ENCODE results near the gene KCNC3. TPM values are rescaled to one million over a fixed set of nuclear protein-coding genes. Genes with fewer than 3 reads are reported as not detected.

The KCNC3 gene
- polyA plus RNA-seq (ENCODE audit: insufficient read length in 3 of 3): 10 to 100 TPM; 35.0 to 71.8 (median 41.6) TPM
- long read RNA-seq, donor 1: 0 reads
- long read RNA-seq, donor 2: 0 reads
- long read RNA-seq, donor 3: 0 reads
- long read RNA-seq, donor 4: 0 reads
- long read RNA-seq, donor 5, partial matches to known transcripts: 14 of 15 reads
- long read RNA-seq, donor 5, other reads (novel, unspliced or antisense): 0 of 15 reads
- long read RNA-seq, donor 6, partial matches to known transcripts: 10 of 11 reads
- long read RNA-seq, donor 6, other reads (novel, unspliced or antisense): 0 of 11 reads
- long read RNA-seq, donor 7, partial matches to known transcripts: 11 of 22 reads
- long read RNA-seq, donor 7, other reads (novel, unspliced or antisense): 11 of 22 reads
- long read RNA-seq, donor 8, partial matches to known transcripts: 45 of 62 reads
- long read RNA-seq, donor 8, other reads (novel, unspliced or antisense): 16 of 62 reads
- long read RNA-seq, donor 9, partial matches to known transcripts: 5 of 5 reads
- long read RNA-seq, donor 9, other reads (novel, unspliced or antisense): 0 of 5 reads
- long read RNA-seq, donor 10: 0 reads
- long read RNA-seq, donor 11, partial matches to known transcripts: 27 of 27 reads
- long read RNA-seq, donor 11, other reads (novel, unspliced or antisense): 0 of 27 reads
- long read RNA-seq, donor 12: 0 reads
- long read RNA-seq, donor 13: 0 reads
- long read RNA-seq, donor 14: 0 reads
- long read RNA-seq, donor 15: 0 reads
- long read RNA-seq, donor 16, partial matches to known transcripts: 64 of 126 reads
- long read RNA-seq, donor 16, other reads (novel, unspliced or antisense): 60 of 126 reads

- DNase-seq (ENCODE audit: extremely low read depth in 1 of 11, low read depth in 9 of 11, low spot score in 4 of 11): peak; percentile 91 to 99 (median 96)
Observed at GRCh38 chr19:50329146-50329925, at the start of gene KCNC3. KCNC3 (minus strand) TSS chr19:50329377; CDS start chr19:50329082, 295 bp downstream.

GRCh38 chr19:50378863-50379236 lies 49.7 kb upstream of the KCNC3 start:
- no peak for DNase-seq (ENCODE audit: extremely low read depth in 1 of 11, low read depth in 9 of 11, low spot score in 4 of 11)

GRCh38 chr19:50378169-50378862 lies 49.1 kb upstream of the KCNC3 start:
- DNase-seq (ENCODE audit: extremely low read depth in 1 of 11, low read depth in 9 of 11, low spot score in 4 of 11): no peak

- no peak for DNase-seq (ENCODE audit: extremely low read depth in 1 of 11, low read depth in 9 of 11, low spot score in 4 of 11)
Observed at GRCh38 chr19:50377517-50377916, 48.3 kb upstream of the KCNC3 start.

GRCh38 chr19:50377051-50377461 lies 47.9 kb upstream of the KCNC3 start:
- no peak for DNase-seq (ENCODE audit: extremely low read depth in 1 of 11, low read depth in 9 of 11, low spot score in 4 of 11)

- peak; percentile 90 to 96 (median 94) for DNase-seq (ENCODE audit: extremely low read depth in 1 of 11, low read depth in 9 of 11, low spot score in 4 of 11)
Observed at GRCh38 chr19:50376166-50377050, 47.2 kb upstream of the KCNC3 start, which contains the start of gene NR1H2. NR1H2 (plus strand) TSS chr19:50376457; CDS start chr19:50377606, 1,149 bp downstream.

- no peak for DNase-seq (ENCODE audit: extremely low read depth in 1 of 11, low read depth in 9 of 11, low spot score in 4 of 11)
Observed at GRCh38 chr19:50371914-50372475, 42.8 kb upstream of the KCNC3 start.

GRCh38 chr19:50368649-50369570 lies 39.7 kb upstream of the KCNC3 start:
- peak in 7 of 11 donors; percentile 73 to 89 (median 81) for DNase-seq (ENCODE audit: extremely low read depth in 1 of 11, low read depth in 9 of 11, low spot score in 4 of 11)

GRCh38 chr19:50365434-50366306 lies 36.5 kb upstream of the KCNC3 start, which contains the start of gene NAPSA:
NAPSA (minus strand) TSS chr19:50365639; CDS start chr19:50365621, 18 bp downstream.
- DNase-seq (ENCODE audit: extremely low read depth in 1 of 11, low read depth in 9 of 11, low spot score in 4 of 11): no peak

- no peak for DNase-seq (ENCODE audit: extremely low read depth in 1 of 11, low read depth in 9 of 11, low spot score in 4 of 11)
Observed at GRCh38 chr19:50362656-50363424, 33.7 kb upstream of the KCNC3 start.

GRCh38 chr19:50362030-50362412 lies 32.8 kb upstream of the KCNC3 start:
- no peak for DNase-seq (ENCODE audit: extremely low read depth in 1 of 11, low read depth in 9 of 11, low spot score in 4 of 11)

- no peak for DNase-seq (ENCODE audit: extremely low read depth in 1 of 11, low read depth in 9 of 11, low spot score in 4 of 11)
Observed at GRCh38 chr19:50361290-50362029, 32.3 kb upstream of the KCNC3 start.

- DNase-seq (ENCODE audit: extremely low read depth in 1 of 11, low read depth in 9 of 11, low spot score in 4 of 11): no peak
Observed at GRCh38 chr19:50359328-50359818, 30.2 kb upstream of the KCNC3 start.
